ENCODE data around the gene NPAS3.

DNA sequence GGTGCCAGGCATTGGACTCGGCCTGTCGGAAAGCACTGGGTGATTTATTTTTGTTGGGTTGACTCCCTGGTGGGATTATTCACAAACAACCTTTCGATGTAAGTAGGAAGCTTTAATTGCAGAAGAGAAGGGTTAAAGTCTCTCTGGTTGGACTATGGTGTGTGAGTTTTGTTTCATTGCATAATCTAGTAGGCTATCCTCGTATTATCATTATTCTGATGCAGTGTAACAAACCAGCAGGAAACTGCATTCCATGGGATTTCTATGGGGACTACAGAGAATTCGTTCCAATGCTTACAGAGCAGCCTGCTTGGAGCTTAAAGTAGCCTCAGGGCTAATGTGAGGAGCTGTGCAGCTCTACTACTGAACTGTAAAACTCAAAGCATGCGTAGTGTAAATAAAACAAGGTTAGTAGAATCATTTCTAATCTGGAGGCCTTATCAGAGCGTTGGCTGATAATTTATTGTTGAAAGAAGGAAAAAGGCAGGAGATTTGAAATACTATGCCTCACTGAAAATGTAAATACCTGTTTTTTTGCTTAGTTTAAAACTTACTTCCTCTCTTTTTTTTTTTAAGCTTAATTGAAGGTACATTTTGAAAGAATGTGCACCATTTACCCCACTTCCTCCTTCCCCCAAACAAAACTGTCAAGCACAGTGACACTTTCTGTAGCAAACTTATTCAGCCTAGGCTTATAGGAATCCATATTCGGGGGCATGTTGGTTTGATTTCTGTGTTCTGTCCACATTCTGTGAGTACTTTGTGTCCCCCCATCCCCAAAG is 226.7 kb downstream of the NPAS3 start:
- TF ChIP-seq POLR2A (IDR thresholded peaks at IDR 0.05) (no peak), CTCF (IDR thresholded peaks at IDR 0.05) (no peak)
